NCI-H510A (cell line): ENCODE results near the gene OR6C76.
"Not testable (repeated sequence)": the region's sequence is repeated elsewhere in the genome, so short reads cannot be mapped to it uniquely, and the experiment has no call there.

Source experiments
- DNase-seq: peaks from one replicate; lab custom pipeline; 2025; lab: John Stamatoyannopoulos, UW

OR6C76 gene

GRCh38 chr12:55425954-55426353 is at the start of gene OR6C76:
Gene OR6C76, plus strand, starts transcription at chr12:55426254. Its CDS starts 0 bp downstream, at chr12:55426254.
- no peak for DNase-seq

- no peak for DNase-seq
Measured at GRCh38 chr12:55385891-55386290, 40.2 kb upstream of the OR6C76 start.

- no peak for DNase-seq
Measured at GRCh38 chr12:55392032-55392795, 33.8 kb upstream of the OR6C76 start.

- no peak for DNase-seq
Measured at GRCh38 chr12:55396326-55396725, 29.7 kb upstream of the OR6C76 start.

GRCh38 chr12:55400229-55400628 is 25.8 kb upstream of the OR6C76 start, which contains the start of gene OR6C65:
Gene OR6C65, plus strand, starts transcription at chr12:55400529. Its CDS starts 0 bp downstream, at chr12:55400529.
- DNase-seq, result no peak

GRCh38 chr12:55407866-55408265 is 18.2 kb upstream of the OR6C76 start:
- no peak for DNase-seq

- not testable (repeated sequence) for DNase-seq
Measured at GRCh38 chr12:55409133-55409532, 16.9 kb upstream of the OR6C76 start.

- DNase-seq, result not testable (repeated sequence)
Measured at GRCh38 chr12:55412138-55412537, 13.9 kb upstream of the OR6C76 start.

GRCh38 chr12:55413498-55414388 is 12.3 kb upstream of the OR6C76 start:
- DNase-seq, result not testable (repeated sequence)

GRCh38 chr12:55414396-55414823 is 11.6 kb upstream of the OR6C76 start:
- not testable (repeated sequence) for DNase-seq

GRCh38 chr12:55414889-55415288 is 11.2 kb upstream of the OR6C76 start:
- not testable (repeated sequence) for DNase-seq

- DNase-seq, result no peak
Measured at GRCh38 chr12:55416961-55417360, 9.1 kb upstream of the OR6C76 start.

GRCh38 chr12:55420307-55420962 is 5.6 kb upstream of the OR6C76 start:
- DNase-seq, result no peak

GRCh38 chr12:55428331-55429243 is 2.5 kb downstream of the OR6C76 start:
- no peak for DNase-seq

- DNase-seq, result not testable (repeated sequence)
Measured at GRCh38 chr12:55441233-55441632, 15.2 kb downstream of the OR6C76 start.

GRCh38 chr12:55443776-55444175 is 17.7 kb downstream of the OR6C76 start, which contains the start of gene OR6C2:
Gene OR6C2, plus strand, starts transcription at chr12:55444076. Its CDS starts 8,138 bp downstream, at chr12:55452214.
- no peak for DNase-seq

- DNase-seq, result no peak
Measured at GRCh38 chr12:55445357-55445756, 19.3 kb downstream of the OR6C76 start.

- DNase-seq, result no peak
Measured at GRCh38 chr12:55446326-55446725, 20.3 kb downstream of the OR6C76 start.

GRCh38 chr12:55448825-55449224 is 22.8 kb downstream of the OR6C76 start:
- no peak for DNase-seq

GRCh38 chr12:55464926-55465325 is 38.9 kb downstream of the OR6C76 start:
- DNase-seq, result not testable (repeated sequence)

- no peak for DNase-seq
Measured at GRCh38 chr12:55467836-55468235, 41.8 kb downstream of the OR6C76 start.
